SKM-1 treated with dmso at 0.1 percent for 144 hours (cell line): ENCODE results near the gene CDC42BPB.

ENCODE experiments used
- DNase-seq: peaks from one replicate; lab custom pipeline; 2025; ENCODE audit not compliant: unreplicated experiment; lab: John Stamatoyannopoulos, UW

Gene CDC42BPB

GRCh38 chr14:103094406-103095209 lies 37.3 kb upstream of the CDC42BPB start, which contains the start of gene EXOC3L4:
TSS of gene EXOC3L4 (plus strand) at chr14:103094725. CDS start at chr14:103100220, 5,495 bp downstream.
- no peak for DNase-seq

GRCh38 chr14:103093856-103094405 lies 36.6 kb upstream of the CDC42BPB start:
- DNase-seq = no peak

GRCh38 chr14:103091883-103092222 lies 34.5 kb upstream of the CDC42BPB start:
- no peak for DNase-seq

- no peak for DNase-seq
Observed at GRCh38 chr14:103091041-103091882, 33.9 kb upstream of the CDC42BPB start.

GRCh38 chr14:103090481-103091020 lies 33.2 kb upstream of the CDC42BPB start:
- DNase-seq = no peak

- no peak for DNase-seq
Observed at GRCh38 chr14:103089386-103090335, 32.3 kb upstream of the CDC42BPB start.

GRCh38 chr14:103088921-103089320 lies 31.6 kb upstream of the CDC42BPB start:
- DNase-seq = no peak

- no peak for DNase-seq
Observed at GRCh38 chr14:103087343-103087835, 30.0 kb upstream of the CDC42BPB start.

- no peak for DNase-seq
Observed at GRCh38 chr14:103086771-103087342, 29.5 kb upstream of the CDC42BPB start.

- no peak for DNase-seq
Observed at GRCh38 chr14:103085106-103086091, 28.1 kb upstream of the CDC42BPB start.

- no peak for DNase-seq
Observed at GRCh38 chr14:103084021-103084919, 26.9 kb upstream of the CDC42BPB start, which contains the start of gene LBHD2. TSS of gene LBHD2 (plus strand) at chr14:103084210. CDS start at chr14:103086013, 1,803 bp downstream.

- DNase-seq = no peak
Observed at GRCh38 chr14:103081951-103082350, 24.6 kb upstream of the CDC42BPB start.

GRCh38 chr14:103078860-103079587 lies 21.7 kb upstream of the CDC42BPB start:
- DNase-seq = no peak

GRCh38 chr14:103078420-103078749 lies 21.0 kb upstream of the CDC42BPB start:
- DNase-seq = peak; percentile 37

GRCh38 chr14:103074729-103075367 lies 17.5 kb upstream of the CDC42BPB start:
- DNase-seq = no peak
